SW 1271 (cell line): ENCODE results near the gene PIM3.

ENCODE experiments used
- DNase-seq, 2 experiments: peaks; one replicate each; lab custom pipeline; 2025; lab: John Stamatoyannopoulos, UW

The PIM3 gene

GRCh38 chr22:49943405-49943765, 17.2 kb upstream of the PIM3 start:
- no peak for DNase-seq

- DNase-seq: no peak
These were observed 16.7 kb upstream of the PIM3 start for GRCh38 chr22:49943771-49944398.

- DNase-seq: no peak
These were observed 16.1 kb upstream of the PIM3 start for GRCh38 chr22:49944399-49944891.

- DNase-seq: peak in 1 of 2 experiments; percentile 22
These were observed 15.4 kb upstream of the PIM3 start for GRCh38 chr22:49945042-49945794.

GRCh38 chr22:49946612-49947295, 13.8 kb upstream of the PIM3 start:
- no peak for DNase-seq

- DNase-seq: no peak
These were observed 13.3 kb upstream of the PIM3 start for GRCh38 chr22:49947296-49947622.

- no peak for DNase-seq
These were observed 12.2 kb upstream of the PIM3 start for GRCh38 chr22:49948116-49948957.

- no peak for DNase-seq
These were observed 11.3 kb upstream of the PIM3 start for GRCh38 chr22:49948958-49949913.

GRCh38 chr22:49949914-49950292, 10.7 kb upstream of the PIM3 start:
- no peak for DNase-seq

- DNase-seq: no peak
These were observed 10.1 kb upstream of the PIM3 start for GRCh38 chr22:49950396-49950994.

- no peak for DNase-seq
These were observed 9.4 kb upstream of the PIM3 start for GRCh38 chr22:49951000-49951677.

GRCh38 chr22:49951678-49951985, 8.9 kb upstream of the PIM3 start:
- DNase-seq: no peak

- DNase-seq: peak in 1 of 2 experiments; percentile 65
These were observed 8.3 kb upstream of the PIM3 start for GRCh38 chr22:49951986-49952896.

GRCh38 chr22:49953027-49953679, 7.4 kb upstream of the PIM3 start:
- DNase-seq: no peak

GRCh38 chr22:49953680-49954344, 6.8 kb upstream of the PIM3 start:
- DNase-seq: no peak

- no peak for DNase-seq
These were observed 6.2 kb upstream of the PIM3 start for GRCh38 chr22:49954354-49954753.

GRCh38 chr22:49954991-49955580, 5.5 kb upstream of the PIM3 start:
- no peak for DNase-seq
